Measurements from ENCODE around the gene NTSR1. TPM values are rescaled to one million over a fixed set of nuclear protein-coding genes. Genes with fewer than 3 reads are reported as not detected.

NTSR1 gene
- total and polyA plus RNA-seq, 2 of the 8 experiments (the other 6 are each of a cell fraction or from before 2014, with no cell fraction given) = 0.53 to 0.89 TPM

- H3K4me1 ChIP-seq (replicated peaks in 1 of 4; ENCODE audit: control insufficient read depth in 3 of 4, insufficient read depth in 4 of 4, low read length in 3 of 4) = no peaks in the 10 kb centered on the region
- H3K36me3 ChIP-seq (ENCODE audit: control insufficient read depth in 2 of 4, insufficient read depth in 4 of 4, low read length in 3 of 4) = no peaks in the 10 kb centered on the region
- H3K9ac ChIP-seq (replicated peaks in 1 of 4; ENCODE audit: extremely low read depth in 1 of 4, low read depth in 3 of 4, low read length in 3 of 4) = no peak overlapping the region
- peaks cover 7 to 14% of the 10 kb centered on the region in 2 experiments for H4K20me1 ChIP-seq (replicated peaks in 1 of 2; ENCODE audit: control insufficient read depth in 1 of 2, insufficient read depth in 2 of 2, low read length in 2 of 2)
- H3K23ac ChIP-seq (ENCODE audit: insufficient read length) = no peak overlapping the region
- no peak overlapping the region for H2BK5ac ChIP-seq (ENCODE audit: low read depth, low read length)
- H3K23me2 ChIP-seq (ENCODE audit: low read depth, low read length) = no peaks in the 10 kb centered on the region
- DNase-seq (ENCODE audit: low read depth in 1 of 2, low spot score in 2 of 2) = no peak
- no peaks in the 10 kb centered on the region; the same call in 1 of the 2 replicates for H3K79me1 ChIP-seq (ENCODE audit: low read depth, low read length)
- CTCF ChIA-PET (ENCODE audit: partially characterized antibody) = interaction anchor here (0.7 to 7.0 kb wide), 5 partner anchors 20 to 147 kb away, joined by 3 to 65 read pairs (median 4); partner anchors contain the start of genes NTSR1 and SLCO4A1
- H4K91ac ChIP-seq (replicated peaks; ENCODE audit: insufficient read length, low read length) = no peak overlapping the region
- H3K56ac ChIP-seq (replicated peaks; ENCODE audit: insufficient read length, low read depth, low read length) = no peak overlapping the region
- H3K4me2 ChIP-seq (ENCODE audit: insufficient read depth in 1 of 2, low read depth in 2 of 2, low read length in 2 of 2) = no peak overlapping the region
- no peaks in the 10 kb centered on the region; a peak in 1 of 7 replicates for H3K27me3 ChIP-seq (replicated peaks in 1 of 4; ENCODE audit: control insufficient read depth in 3 of 4, extremely low read depth in 1 of 4, insufficient read depth in 3 of 4, low read length in 3 of 4)
- no peak overlapping the region for H3K4me3 ChIP-seq (ENCODE audit: extremely low read depth in 1 of 4, insufficient read depth in 2 of 4, low read depth in 3 of 4, low read length in 4 of 4)
- H3K18ac ChIP-seq (ENCODE audit: extremely low read depth, low read length) = no peak overlapping the region
- FAIRE-seq = no peak
- no peak overlapping the region for H3K14ac ChIP-seq (ENCODE audit: insufficient read length)
- H2BK120ac ChIP-seq (replicated peaks; ENCODE audit: low read depth, low read length) = no peak overlapping the region
- no peak overlapping the region for H2BK20ac ChIP-seq (ENCODE audit: low read length)
- H2BK12ac ChIP-seq (ENCODE audit: low read depth, low read length) = no peak overlapping the region
- H4K5ac ChIP-seq (ENCODE audit: insufficient read length, low read depth, low read length) = no peak overlapping the region
- no peak overlapping the region for H3K27ac ChIP-seq (ENCODE audit: low read depth, low read length)
- no peak overlapping the region for H2BK15ac ChIP-seq (ENCODE audit: low read length)
- POLR2A ChIA-PET (ENCODE audit: partially characterized antibody) = no interaction called here
- no peaks in the 10 kb centered on the region for H3K79me2 ChIP-seq (ENCODE audit: control insufficient read depth in 1 of 2, insufficient read depth in 2 of 2, low read length in 2 of 2)
- H3K4ac ChIP-seq (replicated peaks; ENCODE audit: insufficient read length, low read depth, low read length) = no peak overlapping the region
- H2AFZ ChIP-seq (ENCODE audit: low read length) = no peak overlapping the region
- H3K9me3 ChIP-seq (ENCODE audit: insufficient read depth in 2 of 2, low read depth in 1 of 2, low read length in 1 of 2) = no peaks in the 10 kb centered on the region
- WGBS, 2 experiments (ENCODE audit: extremely low coverage in 1 of 2, insufficient coverage in 1 of 2, insufficient read length in 1 of 2, insufficient replicate concordance in 2 of 2, low coverage in 1 of 2, low lambda C conversion rate in 2 of 2, missing lambda C conversion rate in 1 of 2) = 83% methylated on average over 5 of the region's 6 CpGs; no CpG with 5 or more reads in 1 of the 2 experiments
- no peak overlapping the region for H2AK5ac ChIP-seq (ENCODE audit: low read depth, low read length)
- no peak overlapping the region for H4K8ac ChIP-seq (ENCODE audit: extremely low read depth, insufficient read depth, low read length)
- TF ChIP-seq EZH2 (IDR thresholded peaks at IDR 0.05; ENCODE audit: low read depth, low read length, severe bottlenecking) = no peak
- TF ChIP-seq TBP (IDR thresholded peaks at IDR 0.05; ENCODE audit: low read depth, low read length) = no peak
- no peak for TF ChIP-seq ZNF274 (IDR thresholded peaks at IDR 0.05; ENCODE audit: borderline replicate concordance, extremely low read depth, low read length)
- TF ChIP-seq ASH2L (IDR thresholded peaks at IDR 0.05; ENCODE audit: low read length) = no peak
- no peak for TF ChIP-seq RXRA (IDR thresholded peaks at IDR 0.05; ENCODE audit: insufficient read depth, low read depth, low read length)
- TF ChIP-seq GABPA (IDR thresholded peaks at IDR 0.05; ENCODE audit: borderline replicate concordance, insufficient read depth, low read length) = no peak
Measured at GRCh38 chr20:62662422-62662821, 46.2 kb upstream of the NTSR1 start.
